Measurements from ENCODE around the gene ADCY10. TPM values are rescaled to one million over a fixed set of nuclear protein-coding genes. Genes with fewer than 3 reads are reported as not detected.
"Not testable (repeated sequence)": the region's sequence is repeated elsewhere in the genome, so short reads cannot be mapped to it uniquely, and the experiment has no call there.

Gene ADCY10
- total and polyA plus RNA-seq, 2 experiments from 2014 or later, result not detected

DNA sequence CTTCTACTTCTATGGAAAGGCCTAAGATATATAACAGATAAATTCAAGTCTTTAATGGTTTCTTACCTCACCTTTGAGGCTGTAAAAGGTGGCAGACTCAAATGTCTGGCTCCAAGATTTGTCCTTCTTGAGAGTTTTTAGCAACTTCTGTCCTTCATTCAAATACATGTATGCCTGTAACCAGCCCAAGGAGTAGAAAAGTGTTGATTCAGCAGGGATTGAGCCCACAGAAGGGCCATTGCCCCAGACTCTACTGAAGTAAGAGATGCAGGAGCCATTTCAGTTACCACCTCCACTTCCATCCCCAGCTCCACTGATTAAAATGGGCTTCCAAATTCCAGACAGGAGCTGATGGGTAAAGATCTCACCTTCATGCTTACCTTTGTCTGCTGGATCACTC lies 80.0 kb downstream of the ADCY10 start:
- H2AFZ ChIP-seq, result no peak overlapping the region
- H3K4me1 ChIP-seq (ENCODE audit: insufficient read depth), result peaks cover 15% of the 10 kb centered on the region; the same call in 1 of the 2 replicates
- Mint-ChIP-seq H3K4me1 (peaks cover 13% of the 10 kb centered on the region), H3K9me3 (no peaks in the 10 kb centered on the region), H3K4me3 (no peak overlapping the region), H3K27me3 (ENCODE audit: insufficient read depth, low read depth, poor library complexity) (peaks cover 2% of the 10 kb centered on the region), H3K36me3 (ENCODE audit: low read depth) (no peaks in the 10 kb centered on the region), H3K27ac (no peak overlapping the region)
- no peak overlapping the region for H3K4me3 ChIP-seq
- no peaks in the 10 kb centered on the region for H4K20me1 ChIP-seq (replicated peaks; ENCODE audit: insufficient read depth)
- no peaks in the 10 kb centered on the region; the same call in 1 of the 2 replicates for H3F3A ChIP-seq (replicated peaks; ENCODE audit: low read depth)
- no peaks in the 10 kb centered on the region for H3K27me3 ChIP-seq (ENCODE audit: insufficient read depth)
- H3K79me2 ChIP-seq (replicated peaks; ENCODE audit: insufficient read depth), result no peaks in the 10 kb centered on the region
- H3K9me2 ChIP-seq (ENCODE audit: insufficient read depth), result peaks cover 7% of the 10 kb centered on the region
- ATAC-seq (no peak), DNase-seq (ENCODE audit: low spot score) (no peak)
- no peaks in the 10 kb centered on the region for H3K36me3 ChIP-seq (ENCODE audit: insufficient read depth)
- H3K27ac ChIP-seq (ENCODE audit: low read depth), result no peak overlapping the region
- TF ChIP-seq NANOG (IDR thresholded peaks at IDR 0.05; ENCODE audit: borderline replicate concordance) (no peak), ZNF114 (CRISPR knock-in tag; IDR thresholded peaks at IDR 0.05) (no peak), STAT1 (IDR thresholded peaks at IDR 0.05; ENCODE audit: unreplicated experiment) (no peak)
- no peak overlapping the region for H3K4me2 ChIP-seq

DNA sequence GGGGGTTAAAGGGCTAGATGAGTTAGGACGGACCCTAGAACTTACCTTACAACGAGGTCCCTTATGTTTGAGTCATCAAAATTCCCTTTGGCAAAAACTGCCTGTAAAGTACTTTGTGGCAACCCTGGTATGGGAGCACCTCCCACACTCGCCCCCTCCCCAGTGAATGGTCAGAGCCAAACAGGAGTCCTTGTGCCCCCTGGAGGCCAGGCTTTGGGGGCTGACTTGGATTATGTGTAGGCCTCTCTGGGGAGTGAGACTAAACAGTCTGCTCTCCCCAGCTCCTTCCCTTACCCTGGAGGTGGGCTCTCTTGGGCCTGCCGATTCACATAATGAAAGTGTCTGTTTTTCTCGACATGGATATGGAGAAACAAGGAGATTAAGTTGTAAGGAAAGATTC lies 81.2 kb downstream of the ADCY10 start:
- Mint-ChIP-seq H3K9me3 (no peaks in the 10 kb centered on the region), H3K4me3 (no peak overlapping the region), H3K27ac (no peak overlapping the region), H3K27me3 (ENCODE audit: insufficient read depth, low read depth, poor library complexity) (peaks cover 2% of the 10 kb centered on the region), H3K36me3 (ENCODE audit: low read depth) (no peaks in the 10 kb centered on the region), H3K4me1 (peaks cover 13% of the 10 kb centered on the region)
- Histone ChIP-seq H3K4me3 (no peak overlapping the region), H3K27ac (ENCODE audit: low read depth) (no peak overlapping the region), H4K20me1 (replicated peaks; ENCODE audit: insufficient read depth) (no peaks in the 10 kb centered on the region), H2AFZ (0 out of 2 replicates have a peak overlapping the region, but pooled peaks have one; percentile 79), H3K4me1 (ENCODE audit: insufficient read depth) (peaks cover 15% of the 10 kb centered on the region; the same call in 1 of the 2 replicates), H3K79me2 (replicated peaks; ENCODE audit: insufficient read depth) (no peaks in the 10 kb centered on the region), H3K27me3 (ENCODE audit: insufficient read depth) (no peaks in the 10 kb centered on the region), H3K4me2 (no peak overlapping the region), H3K9me2 (ENCODE audit: insufficient read depth) (peaks cover 7% of the 10 kb centered on the region), H3K36me3 (ENCODE audit: insufficient read depth) (no peaks in the 10 kb centered on the region), H3F3A (replicated peaks; ENCODE audit: low read depth) (no peaks in the 10 kb centered on the region; the same call in 1 of the 2 replicates)
- ATAC-seq (peak; percentile 78), DNase-seq (ENCODE audit: low spot score) (peak; percentile 58)
- TF ChIP-seq JUNB (IDR thresholded peaks at IDR 0.05; ENCODE audit: unreplicated experiment) (no peak), ZNF114 (CRISPR knock-in tag; IDR thresholded peaks at IDR 0.05) (no peak)
- TF ChIP-seq, protein P1, sequence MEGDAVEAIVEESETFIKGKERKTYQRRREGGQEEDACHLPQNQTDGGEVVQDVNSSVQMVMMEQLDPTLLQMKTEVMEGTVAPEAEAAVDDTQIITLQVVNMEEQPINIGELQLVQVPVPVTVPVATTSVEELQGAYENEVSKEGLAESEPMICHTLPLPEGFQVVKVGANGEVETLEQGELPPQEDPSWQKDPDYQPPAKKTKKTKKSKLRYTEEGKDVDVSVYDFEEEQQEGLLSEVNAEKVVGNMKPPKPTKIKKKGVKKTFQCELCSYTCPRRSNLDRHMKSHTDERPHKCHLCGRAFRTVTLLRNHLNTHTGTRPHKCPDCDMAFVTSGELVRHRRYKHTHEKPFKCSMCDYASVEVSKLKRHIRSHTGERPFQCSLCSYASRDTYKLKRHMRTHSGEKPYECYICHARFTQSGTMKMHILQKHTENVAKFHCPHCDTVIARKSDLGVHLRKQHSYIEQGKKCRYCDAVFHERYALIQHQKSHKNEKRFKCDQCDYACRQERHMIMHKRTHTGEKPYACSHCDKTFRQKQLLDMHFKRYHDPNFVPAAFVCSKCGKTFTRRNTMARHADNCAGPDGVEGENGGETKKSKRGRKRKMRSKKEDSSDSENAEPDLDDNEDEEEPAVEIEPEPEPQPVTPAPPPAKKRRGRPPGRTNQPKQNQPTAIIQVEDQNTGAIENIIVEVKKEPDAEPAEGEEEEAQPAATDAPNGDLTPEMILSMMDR (conservative IDR thresholded peaks at IDR 0.05; ENCODE audit: low read depth in 2 of 2), result peak; percentile 40 to 68

DNA sequence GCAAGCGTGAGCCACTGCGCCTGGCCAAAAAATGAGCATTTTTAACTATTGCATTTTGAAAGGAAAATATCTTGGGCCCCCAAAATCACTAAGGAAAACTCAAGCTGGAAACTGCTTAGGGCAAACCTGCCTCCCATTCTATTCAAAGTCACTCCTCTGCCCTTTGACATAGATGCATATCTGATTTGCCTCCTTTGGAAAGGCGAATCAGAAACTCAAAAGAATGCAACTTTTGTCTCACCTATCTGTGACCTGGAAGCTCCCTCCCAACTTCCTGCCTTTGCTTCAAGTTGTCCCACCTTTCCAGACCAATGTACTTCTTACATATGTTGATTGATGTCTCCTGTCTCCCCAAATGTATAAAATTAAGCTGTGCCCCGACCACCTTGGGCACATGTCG lies 83.3 kb downstream of the ADCY10 start:
- not testable (repeated sequence) for H3K36me3 Mint-ChIP-seq (ENCODE audit: low read depth); H3K79me2 ChIP-seq (replicated peaks; ENCODE audit: insufficient read depth); H3K27me3 Mint-ChIP-seq (ENCODE audit: insufficient read depth, low read depth, poor library complexity); H3K27ac ChIP-seq (ENCODE audit: low read depth); H3F3A ChIP-seq (replicated peaks; ENCODE audit: low read depth); H3K4me2 ChIP-seq; H3K4me3 Mint-ChIP-seq; H3K4me3 ChIP-seq; H3K9me3 Mint-ChIP-seq; H3K27me3 ChIP-seq (ENCODE audit: insufficient read depth); H3K36me3 ChIP-seq (ENCODE audit: insufficient read depth); H3K9me2 ChIP-seq (ENCODE audit: insufficient read depth); ATAC-seq; H4K20me1 ChIP-seq (replicated peaks; ENCODE audit: insufficient read depth)
- H2AFZ ChIP-seq, result peak overlapping the region; percentile 48; the same call in 1 of the 2 replicates
- DNase-seq (ENCODE audit: low spot score), result peak; percentile 26
- Mint-ChIP-seq H3K27ac (0 out of 2 replicates have a peak overlapping the region, but pooled peaks have one; percentile 6), H3K4me1 (peaks cover 13% of the 10 kb centered on the region)
- H3K4me1 ChIP-seq (ENCODE audit: insufficient read depth), result peaks cover 15% of the 10 kb centered on the region; the same call in 1 of the 2 replicates

Measured in GM23338 (cell line).